ENCODE measurements around the gene MPPED2.

The MPPED2 gene

DNA sequence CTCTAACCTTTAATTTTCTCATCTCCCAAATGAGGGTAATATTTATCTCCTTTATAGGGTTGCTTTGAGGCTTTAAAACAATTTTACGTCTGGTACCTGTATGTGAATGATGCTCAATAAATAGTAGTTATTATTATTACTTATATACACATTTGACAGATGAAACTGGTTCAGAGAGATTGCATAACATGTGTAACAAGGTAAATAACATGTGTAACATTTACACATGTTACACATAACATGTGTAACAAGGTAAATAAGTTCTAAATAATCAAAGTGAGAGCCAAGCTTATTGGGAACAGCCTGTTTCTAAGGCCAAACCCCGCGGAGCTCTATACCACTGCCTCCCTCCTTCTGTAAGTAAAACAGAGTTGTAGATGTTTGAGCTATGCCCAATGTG lies 100.9 kb downstream of the MPPED2 start:
- no peak for DNase-seq (ENCODE audit: low read depth)

GRCh38 chr11:30483056-30483455 lies 103.1 kb downstream of the MPPED2 start:
- DNase-seq (ENCODE audit: low read depth) = no peak

- no peak for DNase-seq (ENCODE audit: low read depth)
Measured at GRCh38 chr11:30481796-30482195, 104.4 kb downstream of the MPPED2 start.

DNA sequence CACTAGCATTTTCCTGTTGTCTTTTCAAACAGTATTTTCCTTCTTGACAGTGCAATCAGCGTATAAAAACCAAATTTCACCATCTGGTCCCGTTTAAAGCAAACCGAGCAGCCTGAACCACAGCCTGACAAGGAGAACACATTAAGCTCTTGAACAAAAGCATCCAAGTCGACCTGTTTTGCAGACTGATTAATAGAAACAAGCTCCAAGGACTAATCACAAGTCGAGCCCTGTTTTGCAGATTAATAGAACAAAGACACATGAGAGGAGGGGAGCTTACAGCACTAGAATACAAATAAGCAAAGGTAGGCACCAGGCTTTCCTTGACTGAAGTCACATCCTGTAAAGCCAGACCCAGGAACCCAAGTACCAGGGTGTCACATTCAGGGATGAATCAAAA lies 104.8 kb downstream of the MPPED2 start:
- DNase-seq (ENCODE audit: low read depth) = no peak

DNA sequence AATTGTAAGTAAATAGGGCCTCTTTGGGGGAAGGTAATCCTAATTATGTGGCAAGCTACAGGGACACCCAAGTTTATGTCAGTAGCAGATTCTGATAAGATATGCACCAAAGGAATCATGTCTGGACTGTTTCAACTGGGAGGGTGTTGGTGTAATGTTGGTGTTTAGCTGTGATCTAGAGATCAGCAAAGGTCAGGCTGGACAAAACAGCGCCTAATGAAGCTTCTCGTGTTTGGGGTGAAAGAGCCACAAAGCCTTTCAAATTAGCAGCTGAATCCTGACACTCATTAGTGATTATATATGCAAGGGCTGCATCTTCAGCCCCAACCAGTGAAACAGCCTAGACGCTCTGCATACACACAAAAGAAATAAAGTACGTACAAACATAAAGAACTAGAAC lies 106.3 kb downstream of the MPPED2 start:
- DNase-seq (ENCODE audit: low read depth) = no peak

DNA sequence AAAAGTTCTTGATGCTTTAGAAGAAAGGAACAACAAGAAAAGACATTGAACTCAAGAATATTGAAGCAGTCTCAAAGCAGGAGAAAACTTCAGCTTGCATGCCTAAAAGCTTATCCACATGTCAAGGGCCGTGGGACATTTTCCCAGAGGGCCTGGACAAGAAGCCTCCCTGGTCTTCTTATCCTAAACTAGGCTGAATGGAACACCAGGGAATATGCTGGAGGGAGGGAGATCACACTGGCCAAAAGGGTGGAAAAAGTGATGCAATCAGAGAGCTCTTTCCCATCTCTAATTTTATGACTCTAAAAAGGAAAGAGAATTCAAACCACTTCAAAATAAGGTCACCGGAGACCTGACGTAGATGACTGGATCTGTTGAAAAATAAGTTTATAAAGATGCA lies 107.2 kb downstream of the MPPED2 start:
- no peak for DNase-seq (ENCODE audit: low read depth)

DNA sequence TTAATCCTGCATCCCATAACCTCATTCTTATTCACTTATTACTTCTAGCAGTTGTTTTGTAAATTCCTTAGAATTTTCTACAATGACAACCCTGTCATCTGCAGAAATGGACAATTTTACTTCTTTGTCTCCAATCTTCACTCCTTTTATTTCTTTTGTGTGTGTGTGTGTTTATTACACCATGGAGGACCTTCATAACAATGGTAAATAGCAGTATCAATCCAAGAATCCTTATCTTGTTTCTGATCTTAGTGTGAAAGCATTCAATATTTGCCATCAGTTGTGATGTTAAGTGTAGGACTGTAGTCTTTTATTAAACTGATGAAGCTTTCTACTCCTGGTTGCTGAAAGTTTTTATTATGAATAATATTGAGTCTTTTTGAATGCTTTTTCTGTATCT lies 109.1 kb downstream of the MPPED2 start:
- DNase-seq (ENCODE audit: low read depth) = no peak

DNA sequence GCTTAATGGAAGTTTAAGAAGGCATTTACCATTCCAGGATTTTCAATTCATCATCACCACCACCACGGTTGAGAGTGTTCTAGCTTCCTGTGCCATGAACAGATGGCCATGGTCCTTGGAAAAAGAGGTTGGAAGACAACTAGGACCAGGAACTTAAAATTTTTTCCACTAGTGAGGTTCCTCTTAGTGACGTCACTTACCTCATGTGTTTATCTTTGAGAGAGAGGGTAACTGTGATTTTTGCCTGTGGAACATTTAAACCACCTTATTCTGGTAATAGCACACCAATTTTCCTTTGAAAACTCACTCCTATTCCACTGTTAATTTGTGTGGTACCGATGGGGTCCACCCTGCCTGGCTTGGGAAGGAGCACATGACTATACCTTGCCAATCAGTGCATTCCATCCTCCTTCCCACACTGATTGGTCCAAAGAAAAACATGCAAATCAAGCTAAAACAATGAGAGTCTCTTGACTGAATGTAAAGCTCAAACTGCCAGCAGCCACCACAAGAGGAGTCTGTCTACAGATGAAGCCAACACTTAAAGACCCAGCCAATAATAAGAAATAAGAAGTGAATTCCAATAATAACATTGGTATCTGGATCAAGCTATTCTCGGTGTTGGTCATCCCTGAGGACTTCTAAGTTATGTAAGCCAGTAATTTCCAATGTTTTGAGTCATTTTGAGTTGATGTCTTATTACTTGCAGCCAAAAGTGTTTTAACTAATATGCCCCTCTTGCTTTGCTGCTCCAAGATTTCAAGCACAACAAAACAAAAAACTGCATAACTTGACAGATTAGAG lies 111.8 kb downstream of the MPPED2 start:
- no peak for DNase-seq (ENCODE audit: low read depth)

DNA sequence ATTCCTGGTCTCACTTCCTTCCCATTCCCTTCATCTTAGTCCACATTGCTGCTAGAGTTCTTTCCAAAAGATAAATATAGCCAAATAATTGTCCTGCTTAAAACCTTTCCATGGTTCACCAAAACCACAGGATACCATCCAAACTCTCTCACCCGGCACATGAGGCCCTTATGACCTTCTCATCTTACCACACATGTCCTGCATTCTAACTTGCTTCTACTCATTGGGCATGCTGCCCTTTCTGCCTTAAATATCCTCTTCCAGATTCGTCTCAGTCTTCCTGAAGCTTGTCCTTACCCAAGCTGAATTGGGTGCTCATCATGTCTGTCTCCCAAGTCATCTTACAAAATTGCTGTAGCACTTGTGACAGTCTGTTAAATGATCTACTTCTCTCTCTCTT lies 114.9 kb downstream of the MPPED2 start:
- no peak for DNase-seq (ENCODE audit: low read depth)

- no peak for DNase-seq (ENCODE audit: low read depth)
Measured at GRCh38 chr11:30468881-30469280, 117.3 kb downstream of the MPPED2 start.

DNA sequence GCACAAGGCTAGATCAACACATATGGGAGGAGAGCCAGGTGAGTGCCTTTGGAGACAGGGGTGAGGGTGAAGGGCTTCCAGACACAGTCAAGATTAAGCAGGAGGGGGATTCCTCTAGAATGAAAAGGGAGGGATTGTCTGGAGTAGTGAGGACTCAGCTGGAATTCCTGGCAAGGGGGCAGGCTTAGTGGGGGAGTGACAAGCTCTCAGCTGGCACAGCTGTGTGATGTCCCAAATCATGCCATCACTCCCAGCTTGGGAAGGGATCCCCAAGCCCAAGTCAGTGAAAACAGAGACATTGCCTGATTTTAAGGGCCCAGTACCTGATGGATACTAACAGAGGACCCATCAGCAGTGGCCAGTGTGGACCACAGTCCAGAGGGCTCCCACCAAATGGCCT lies 119.0 kb downstream of the MPPED2 start:
- no peak for DNase-seq (ENCODE audit: low read depth)

DNA sequence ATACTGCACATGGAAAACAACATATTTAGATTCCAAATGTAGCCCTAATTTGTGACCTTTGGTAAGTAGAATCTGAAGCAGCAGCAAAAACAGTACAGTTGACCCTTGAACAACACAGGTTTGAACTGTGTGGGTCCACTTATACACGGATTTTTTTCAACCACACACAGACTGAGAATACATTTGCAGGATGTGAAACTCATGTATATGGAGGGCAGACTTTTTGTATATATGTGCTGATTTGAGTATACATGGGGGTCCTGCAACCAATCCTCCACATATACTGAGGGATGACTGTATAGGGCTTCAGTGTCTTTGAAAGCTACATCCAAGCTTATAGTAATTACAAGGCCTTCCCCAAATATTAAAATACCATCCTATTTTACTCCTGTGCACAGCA lies 120.5 kb downstream of the MPPED2 start:
- DNase-seq (ENCODE audit: low read depth) = no peak

DNA sequence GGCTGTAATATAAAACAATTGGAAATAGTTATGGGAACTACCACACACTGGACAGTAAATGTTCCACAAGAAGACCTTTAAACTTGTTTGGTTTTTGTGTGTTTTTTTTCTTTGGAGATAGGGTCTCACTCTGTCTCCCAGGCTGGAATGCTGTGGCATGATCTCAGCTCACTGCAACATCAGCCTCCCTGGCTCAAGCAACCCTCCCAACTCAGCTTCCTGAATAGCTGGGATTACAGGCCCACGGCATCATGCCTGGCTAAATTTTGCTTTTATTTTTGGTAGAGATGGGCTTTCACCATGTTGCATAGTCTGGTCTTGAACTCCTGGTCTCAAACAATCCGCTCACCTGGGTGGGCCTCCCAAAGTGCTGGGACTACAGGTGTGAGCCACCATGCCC lies 121.0 kb downstream of the MPPED2 start:
- no peak for DNase-seq (ENCODE audit: low read depth)

- no peak for DNase-seq (ENCODE audit: low read depth)
Measured at GRCh38 chr11:30463266-30463665, 122.9 kb downstream of the MPPED2 start.

- no peak for DNase-seq (ENCODE audit: low read depth)
Measured at GRCh38 chr11:30462421-30462820, 123.7 kb downstream of the MPPED2 start.

GRCh38 chr11:30459821-30460220 lies 126.3 kb downstream of the MPPED2 start:
- DNase-seq (ENCODE audit: low read depth) = no peak

DNA sequence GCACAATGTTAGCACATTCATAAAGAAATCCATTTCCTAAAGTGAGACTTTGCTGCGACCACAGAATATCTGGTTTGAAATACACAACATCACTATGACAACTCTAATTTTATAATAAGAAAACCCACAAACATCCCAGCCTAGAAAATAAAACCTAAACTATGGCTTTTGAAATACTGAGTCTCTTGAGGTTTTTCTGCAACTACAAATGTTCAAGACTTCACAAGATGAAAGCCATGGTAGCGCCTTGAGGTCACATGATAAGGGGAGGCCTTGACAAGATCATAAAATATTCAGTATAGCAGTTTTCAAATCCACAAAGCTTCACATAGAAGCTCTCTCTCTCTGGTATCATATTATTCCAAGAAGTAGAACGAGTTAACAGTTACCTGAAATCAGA lies 126.8 kb downstream of the MPPED2 start:
- no peak for DNase-seq (ENCODE audit: low read depth)

DNA sequence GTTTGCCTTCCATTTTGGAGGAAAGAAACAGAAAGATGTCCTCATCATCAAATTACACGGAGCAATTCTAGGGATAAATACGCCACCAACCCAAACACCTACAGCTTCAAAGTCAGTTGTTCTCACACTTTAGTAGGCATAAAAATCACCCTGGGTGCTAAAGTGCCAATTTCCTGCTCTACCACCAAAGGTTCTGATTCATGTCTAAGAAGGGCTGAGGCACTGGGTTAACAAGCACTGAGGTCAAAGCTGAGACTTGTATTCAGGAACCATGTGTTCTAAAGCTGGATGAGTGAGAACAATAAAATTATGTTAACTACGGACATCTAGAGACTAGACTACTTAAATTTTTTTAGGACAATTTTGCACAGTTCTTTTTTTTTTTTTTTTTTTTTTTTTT lies 127.6 kb downstream of the MPPED2 start:
- no peak for DNase-seq (ENCODE audit: low read depth)

DNA sequence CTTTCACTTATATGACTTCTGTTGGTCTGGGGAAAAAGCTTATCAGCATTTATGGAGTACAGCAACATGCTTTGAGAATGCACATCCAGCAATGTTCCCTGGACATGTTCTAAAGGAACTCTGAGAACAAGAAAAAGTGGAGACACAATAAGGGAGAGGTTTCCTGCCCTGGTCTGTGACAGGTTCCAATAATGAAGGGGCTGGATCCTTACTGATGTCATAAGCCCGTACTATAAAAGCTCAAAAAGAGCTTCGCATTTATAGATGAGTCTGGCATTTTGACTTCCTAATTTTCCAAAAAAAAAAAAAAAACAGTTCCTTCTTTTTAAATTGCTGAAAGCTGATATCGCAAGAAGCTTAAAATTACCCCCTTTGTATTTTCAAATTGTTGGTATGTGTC lies 129.1 kb downstream of the MPPED2 start:
- no peak for DNase-seq (ENCODE audit: low read depth)

- DNase-seq (ENCODE audit: low read depth) = no peak
Measured at GRCh38 chr11:30455025-30455424, 131.1 kb downstream of the MPPED2 start.

DNA sequence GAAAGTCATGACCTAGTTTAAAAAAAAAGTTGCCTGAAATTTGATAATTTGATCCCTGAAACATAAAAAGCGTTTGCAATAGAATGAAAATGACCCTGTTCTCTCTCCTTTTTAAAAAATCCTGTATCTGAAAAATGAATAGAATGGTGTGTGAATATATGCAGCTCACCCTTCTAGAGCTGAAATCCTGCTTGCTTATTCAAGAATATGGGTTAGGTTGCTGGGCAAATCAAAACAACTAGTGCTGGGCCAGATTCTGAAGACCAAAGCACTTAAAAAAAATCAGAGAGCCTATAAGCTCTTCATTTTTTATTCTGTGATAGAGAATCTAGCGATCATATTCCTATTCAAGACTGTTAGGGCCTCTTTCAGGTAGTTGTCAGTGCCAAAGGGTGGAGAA lies 131.6 kb downstream of the MPPED2 start:
- DNase-seq (ENCODE audit: low read depth) = no peak

- no peak for DNase-seq (ENCODE audit: low read depth)
Measured at GRCh38 chr11:30454111-30454510, 132.0 kb downstream of the MPPED2 start.

- no peak for DNase-seq (ENCODE audit: low read depth)
Measured at GRCh38 chr11:30453705-30454104, 132.4 kb downstream of the MPPED2 start.

GRCh38 chr11:30452842-30453241 lies 133.3 kb downstream of the MPPED2 start:
- DNase-seq (ENCODE audit: low read depth) = no peak
